Fibroblast of skin of left biceps (primary cell): ENCODE data around the gene NKAIN4.

Experiments used
- DNase-seq, 2 experiments: peaks; one replicate each; pipeline ENCODE4 v3.0.0-alpha.2; 2013; ENCODE audit warnings: low read depth in 2 of 2

Gene NKAIN4

GRCh38 chr20:63288581-63289251, 34.5 kb upstream of the NKAIN4 start:
- no peak for DNase-seq

GRCh38 chr20:63287697-63288580, 33.7 kb upstream of the NKAIN4 start:
- DNase-seq: no peak

- DNase-seq: no peak
Measured at GRCh38 chr20:63286781-63287696, 32.8 kb upstream of the NKAIN4 start.

GRCh38 chr20:63285636-63286615, 31.7 kb upstream of the NKAIN4 start:
- DNase-seq: no peak

- no peak for DNase-seq
Measured at GRCh38 chr20:63284981-63285524, 30.8 kb upstream of the NKAIN4 start.

- DNase-seq: no peak
Measured at GRCh38 chr20:63284544-63284949, 30.3 kb upstream of the NKAIN4 start.

- no peak for DNase-seq
Measured at GRCh38 chr20:63284083-63284440, 29.8 kb upstream of the NKAIN4 start.

- no peak for DNase-seq
Measured at GRCh38 chr20:63283397-63284082, 29.3 kb upstream of the NKAIN4 start.

GRCh38 chr20:63282946-63283345, 28.7 kb upstream of the NKAIN4 start:
- DNase-seq: no peak

GRCh38 chr20:63281742-63282665, 27.7 kb upstream of the NKAIN4 start:
- DNase-seq: no peak

- no peak for DNase-seq
Measured at GRCh38 chr20:63280929-63281545, 26.8 kb upstream of the NKAIN4 start.

GRCh38 chr20:63280371-63280770, 26.1 kb upstream of the NKAIN4 start:
- no peak for DNase-seq

GRCh38 chr20:63279931-63280330, 25.7 kb upstream of the NKAIN4 start:
- no peak for DNase-seq

- no peak for DNase-seq
Measured at GRCh38 chr20:63278661-63279060, 24.4 kb upstream of the NKAIN4 start.

GRCh38 chr20:63277466-63278272, 23.4 kb upstream of the NKAIN4 start:
- no peak for DNase-seq

- no peak for DNase-seq
Measured at GRCh38 chr20:63276956-63277355, 22.7 kb upstream of the NKAIN4 start.

GRCh38 chr20:63275825-63276224, 21.6 kb upstream of the NKAIN4 start:
- no peak for DNase-seq
